Fibroblast of mammary gland (primary cell): ENCODE results near the gene ASB3.
"Not testable (repeated sequence)": the region's sequence is repeated elsewhere in the genome, so short reads cannot be mapped to it uniquely, and the experiment has no call there.

ENCODE experiments used
- DNase-seq: peaks from one replicate; pipeline ENCODE4 v3.0.0-alpha.2; 2010; ENCODE audit warnings: low read depth
- H3K4me3 ChIP-seq: 2 replicates; pipeline ENCODE4 v1.5.1; 2011; ENCODE audit warnings: low read depth, mild to moderate bottlenecking, low read length, moderate library complexity; ENCODE audit not compliant: control insufficient read depth
- CTCF ChIP-seq: conservative IDR thresholded peaks from 2 replicates; pipeline ENCODE4 v1.5.1; 2011; ENCODE audit warnings: low read depth, low read length, inconsistent platforms; ENCODE audit not compliant: control insufficient read depth, insufficient read depth

ASB3 gene

DNA sequence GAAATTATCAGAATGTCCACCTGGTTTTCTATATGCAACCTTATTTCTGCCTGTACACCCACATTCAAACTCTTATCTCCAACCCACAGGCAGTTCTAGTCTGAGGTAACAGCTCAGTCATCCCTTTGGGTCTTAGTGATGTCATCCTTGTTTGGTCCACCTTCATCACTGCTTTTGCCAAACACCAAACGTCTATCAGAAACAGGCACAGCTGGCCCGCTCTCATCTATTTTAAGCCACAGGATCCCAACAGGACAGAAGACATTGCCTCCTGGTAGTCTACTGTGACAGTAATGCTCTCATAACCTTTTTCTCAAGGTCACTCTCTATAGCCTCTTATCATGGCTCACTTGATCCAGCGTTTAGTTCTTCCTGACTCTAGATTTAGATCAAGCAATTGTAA, 118.1 kb downstream of the ASB3 start:
- DNase-seq: peak; percentile 1
- H3K4me3 ChIP-seq: no peak overlapping the region
- TF ChIP-seq CTCF: no peak

GRCh38 chr2:53667130-53667529, 119.6 kb downstream of the ASB3 start:
- not testable (repeated sequence) for DNase-seq

GRCh38 chr2:53660886-53661285, 125.9 kb downstream of the ASB3 start:
- DNase-seq: no peak
- TF ChIP-seq CTCF: no peak
- no peak overlapping the region for H3K4me3 ChIP-seq

More at GRCh38 chr2:53667130-53667529, 119.6 kb downstream of the ASB3 start:
- H3K4me3 ChIP-seq: not testable (repeated sequence)

- peak; percentile 5 for DNase-seq
- not testable (repeated sequence) for H3K4me3 ChIP-seq
Observed at GRCh38 chr2:53658474-53658873, 128.3 kb downstream of the ASB3 start.

GRCh38 chr2:53655256-53655655, 131.5 kb downstream of the ASB3 start:
- no peak for TF ChIP-seq CTCF
- no peak for DNase-seq

GRCh38 chr2:53654396-53654795, 132.4 kb downstream of the ASB3 start:
- no peak overlapping the region for H3K4me3 ChIP-seq
- no peak for DNase-seq
- no peak for TF ChIP-seq CTCF

More at GRCh38 chr2:53655256-53655655, 131.5 kb downstream of the ASB3 start:
- H3K4me3 ChIP-seq: no peak overlapping the region

DNA sequence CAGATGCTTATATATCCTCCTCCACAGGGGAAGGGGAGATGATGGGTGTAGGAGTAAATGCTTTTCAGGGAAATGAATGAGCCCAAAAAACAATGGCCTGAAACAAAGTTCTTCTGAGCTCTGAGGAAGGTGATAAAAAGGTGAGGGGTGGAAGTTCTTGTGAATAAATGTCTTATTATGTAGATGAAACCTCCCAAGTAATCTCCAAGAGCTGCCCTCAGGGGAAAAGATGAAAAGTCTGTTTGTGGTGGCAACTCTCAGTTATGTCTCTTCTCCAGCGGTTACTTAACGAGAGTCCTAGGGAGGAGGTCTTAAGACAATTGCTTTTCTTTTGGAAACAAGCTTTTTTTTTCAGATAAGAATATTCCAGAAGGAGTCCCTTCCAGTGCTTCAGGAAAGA, 134.6 kb downstream of the ASB3 start:
- H3K4me3 ChIP-seq: no peak overlapping the region
- no peak for TF ChIP-seq CTCF
- no peak for DNase-seq

- no peak for DNase-seq
- no peak overlapping the region for H3K4me3 ChIP-seq
- no peak for TF ChIP-seq CTCF
Observed at GRCh38 chr2:53646788-53647187, 140.0 kb downstream of the ASB3 start.
